Fibroblast of skin of left quadriceps (primary cell): ENCODE measurements around the gene SAMD11.
A peak's percentile ranks its signal among the peaks of the same experiment; 100 is the strongest.
"Not testable (repeated sequence)": the region's sequence is repeated elsewhere in the genome, so short reads cannot be mapped to it uniquely, and the experiment has no call there.

Source experiments
- DNase-seq, 2 experiments: peaks; one replicate each; pipeline ENCODE4 v3.0.0-alpha.2; 2013; ENCODE audit warnings: low read depth in 2 of 2

Gene SAMD11

DNA sequence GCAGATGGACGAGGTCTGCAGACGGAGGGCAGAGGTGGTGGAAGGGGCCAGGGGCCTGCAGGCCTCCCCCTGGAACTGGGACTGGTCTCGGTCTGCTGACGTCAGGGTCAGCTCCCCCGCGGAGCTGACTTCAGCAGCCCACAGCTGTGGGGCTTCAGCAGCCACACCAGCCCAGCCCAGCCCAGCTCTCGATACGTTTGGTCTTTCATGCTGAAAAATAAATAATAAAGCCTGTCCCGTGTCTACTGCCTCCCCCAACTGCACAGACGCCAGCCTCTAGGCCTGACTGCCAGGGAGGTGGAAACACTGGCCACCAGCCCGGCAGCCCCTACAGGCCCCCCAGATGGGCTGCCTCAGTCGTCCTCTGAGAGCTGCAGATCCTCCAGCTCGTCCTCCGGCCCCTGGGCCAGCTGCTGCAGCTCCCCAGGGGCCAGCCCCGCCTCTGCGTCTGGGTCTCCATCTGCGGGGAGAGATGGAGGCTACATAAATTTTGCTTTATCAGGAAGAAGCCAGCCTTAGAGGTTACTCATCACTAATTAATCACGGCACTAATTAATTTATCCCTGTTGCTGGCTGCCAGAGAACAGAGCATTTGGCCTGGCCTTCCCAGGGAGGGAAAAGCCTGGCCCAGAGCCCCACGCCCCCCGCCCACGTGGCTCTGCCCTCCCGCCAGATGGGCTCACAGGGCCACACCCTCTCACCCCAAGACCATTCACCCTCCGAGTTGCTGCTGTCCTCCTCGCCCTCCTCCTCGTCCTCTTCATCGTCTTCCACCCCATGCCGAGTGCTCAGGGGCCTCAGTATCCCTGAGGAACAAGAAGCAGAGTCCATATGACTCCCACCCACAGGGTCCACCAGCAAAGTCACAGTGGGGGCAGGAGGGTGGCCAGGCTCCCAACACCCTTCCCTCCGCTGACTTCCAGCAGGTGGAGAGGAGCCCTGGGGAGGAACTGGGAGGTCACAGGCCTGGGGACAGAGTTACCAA, 20.9 kb downstream of the SAMD11 start:
- peak in 1 of 2 experiments; percentile 39 for DNase-seq

DNA sequence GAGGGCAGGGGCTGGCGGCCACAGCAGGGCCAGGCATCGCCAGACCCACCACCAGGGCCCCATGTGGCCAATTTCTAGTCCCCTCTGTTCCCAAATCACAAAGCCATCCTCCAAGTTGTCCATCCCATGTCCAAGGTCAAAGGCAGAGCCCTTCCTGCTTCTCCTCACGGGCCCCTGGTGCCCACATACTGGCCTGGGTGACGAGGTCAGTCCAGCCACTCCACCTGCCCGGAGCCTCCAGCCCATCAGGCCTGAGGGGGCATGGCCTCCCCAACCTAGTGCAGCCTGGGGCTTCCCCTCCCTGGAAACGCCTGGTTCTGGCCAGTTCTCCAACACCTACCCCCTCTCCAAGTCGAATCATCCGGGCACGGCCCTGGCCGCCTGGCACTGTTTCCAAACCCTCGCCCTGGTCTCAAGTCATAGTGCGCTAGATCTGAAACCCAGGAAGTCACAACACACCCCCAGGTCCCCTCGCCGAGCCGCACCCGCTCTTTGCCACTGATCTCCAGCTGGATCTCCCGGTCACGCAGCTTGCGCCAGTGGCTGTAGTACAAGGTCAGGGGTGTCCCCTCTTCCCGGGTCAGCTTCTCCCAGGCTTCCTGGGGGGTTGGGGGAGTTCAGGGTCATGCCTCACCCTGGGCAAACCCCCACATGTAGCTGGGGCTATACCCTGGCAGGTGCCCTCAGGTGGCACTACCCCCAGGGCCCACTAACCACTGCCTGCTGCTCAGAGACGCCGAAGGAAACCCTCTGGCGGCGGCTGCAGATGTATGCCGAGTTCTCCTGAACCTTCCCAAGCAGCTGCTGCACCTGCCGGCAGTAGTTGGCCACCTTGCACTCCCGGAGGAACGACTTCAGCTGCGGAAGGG, 22.2 kb downstream of the SAMD11 start:
- no peak for DNase-seq

DNA sequence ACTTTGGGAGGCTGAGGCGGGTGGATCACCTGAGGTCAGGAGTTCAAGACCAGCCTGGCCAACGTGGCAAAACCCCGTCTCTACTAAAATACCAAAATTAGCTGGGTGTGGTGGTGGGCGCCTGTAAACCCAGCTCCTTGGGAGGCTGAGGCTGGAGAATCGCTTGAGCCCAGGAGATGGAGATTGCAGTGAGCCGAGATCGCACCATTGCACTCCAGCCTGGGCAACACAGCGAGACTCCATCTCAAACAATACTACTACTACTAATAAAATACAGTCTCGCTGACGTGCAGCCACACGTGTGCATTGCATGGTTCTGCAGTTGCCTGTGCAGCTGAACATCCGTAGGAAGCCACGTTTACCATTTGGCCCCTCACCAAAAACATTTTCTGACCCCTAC, 23.1 kb downstream of the SAMD11 start:
- not testable (repeated sequence) for DNase-seq

DNA sequence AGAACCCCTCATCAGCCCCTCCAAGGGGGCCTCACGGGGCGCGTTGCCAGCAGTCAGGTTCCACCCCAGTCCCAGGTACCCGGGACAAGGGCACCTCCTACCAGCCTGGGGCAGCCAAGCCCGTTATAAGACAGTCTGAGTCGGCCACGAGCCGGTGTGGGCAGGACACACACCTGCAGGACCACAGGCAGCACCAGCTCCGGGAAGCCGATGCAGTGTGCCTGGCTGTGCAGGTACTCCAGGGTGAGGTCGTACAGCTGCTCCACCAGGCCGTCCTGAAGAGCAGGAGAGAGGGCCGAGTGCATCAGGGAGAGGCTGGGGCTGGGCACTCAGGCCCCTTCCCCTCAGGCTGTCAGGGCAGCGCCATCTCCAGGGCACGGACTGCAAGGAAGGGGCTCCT, 24.2 kb downstream of the SAMD11 start:
- no peak for DNase-seq

DNA sequence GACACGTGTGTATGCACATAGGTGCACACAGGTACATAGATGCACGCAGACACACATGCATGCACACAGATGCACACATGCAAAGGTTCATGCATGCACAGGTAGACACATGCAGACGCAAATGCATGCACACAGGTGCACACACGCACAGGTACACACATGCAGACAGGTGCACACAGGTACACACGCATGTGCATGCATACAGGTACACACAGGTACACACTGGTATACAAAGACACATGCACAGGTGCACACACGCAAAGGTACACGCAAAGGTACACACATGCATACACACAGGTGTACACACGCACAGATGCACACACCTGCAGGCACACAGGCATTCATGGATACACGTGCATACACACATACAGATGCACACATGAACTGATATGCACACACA, 26.5 kb downstream of the SAMD11 start:
- DNase-seq = no peak

DNA sequence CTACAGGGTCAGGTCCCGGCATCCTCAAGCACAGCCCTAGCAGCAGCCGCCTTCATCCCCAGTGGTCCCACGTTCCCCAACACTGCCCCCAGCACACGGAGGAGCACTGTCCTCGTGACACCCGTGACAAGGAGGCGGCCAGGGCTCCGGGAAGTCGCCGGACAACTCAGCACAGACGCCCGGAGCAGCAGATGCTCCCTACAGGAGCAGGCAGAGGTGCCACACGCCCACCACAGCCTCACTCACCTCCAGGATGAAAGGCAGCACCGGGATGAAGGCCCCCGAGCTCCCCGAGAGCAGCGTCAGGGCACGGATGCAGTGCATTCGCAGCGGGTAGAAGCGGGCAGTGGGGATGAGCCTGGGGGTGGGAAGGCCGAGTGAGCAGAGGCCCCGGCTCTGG, 27.2 kb downstream of the SAMD11 start:
- DNase-seq = no peak

DNA sequence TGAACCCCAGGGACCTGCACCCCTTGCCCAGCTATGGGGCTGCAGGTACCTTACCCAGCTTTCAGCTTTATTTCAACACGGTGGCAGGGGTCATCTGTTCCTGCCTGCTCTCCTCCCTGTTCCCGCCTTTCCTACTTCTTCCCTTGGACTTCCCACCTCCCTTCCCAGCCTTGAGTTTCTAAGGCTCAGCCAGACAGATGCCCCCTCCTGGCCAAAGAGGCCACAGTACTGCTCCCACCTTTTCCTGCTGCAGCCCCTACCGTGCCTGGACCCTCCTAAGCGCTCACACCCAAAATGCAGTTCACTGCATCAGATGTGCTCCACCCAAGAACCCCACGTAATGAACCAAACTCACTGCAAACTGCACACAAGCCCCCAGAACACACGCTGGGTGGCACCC, 27.6 kb downstream of the SAMD11 start:
- DNase-seq = no peak

DNA sequence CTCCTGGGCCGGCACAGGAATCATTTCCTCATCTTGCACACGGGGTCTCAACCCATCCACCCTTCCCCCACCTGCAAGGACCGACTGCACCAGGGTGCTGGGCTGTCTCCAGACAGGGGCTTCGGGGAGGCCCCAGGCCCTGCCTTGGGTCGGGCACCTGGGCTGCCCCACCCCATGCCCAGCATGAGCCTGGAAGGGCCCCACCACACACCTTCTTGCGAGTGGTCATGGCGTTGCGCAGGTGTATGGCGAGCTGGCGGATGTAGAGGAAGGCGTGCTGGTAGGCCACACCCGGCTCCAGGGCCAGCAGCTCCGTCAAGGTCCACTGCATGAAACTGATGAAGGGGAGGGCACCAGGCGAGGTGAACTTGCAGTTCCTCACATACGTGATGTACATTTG, 28.5 kb downstream of the SAMD11 start:
- no peak for DNase-seq

DNA sequence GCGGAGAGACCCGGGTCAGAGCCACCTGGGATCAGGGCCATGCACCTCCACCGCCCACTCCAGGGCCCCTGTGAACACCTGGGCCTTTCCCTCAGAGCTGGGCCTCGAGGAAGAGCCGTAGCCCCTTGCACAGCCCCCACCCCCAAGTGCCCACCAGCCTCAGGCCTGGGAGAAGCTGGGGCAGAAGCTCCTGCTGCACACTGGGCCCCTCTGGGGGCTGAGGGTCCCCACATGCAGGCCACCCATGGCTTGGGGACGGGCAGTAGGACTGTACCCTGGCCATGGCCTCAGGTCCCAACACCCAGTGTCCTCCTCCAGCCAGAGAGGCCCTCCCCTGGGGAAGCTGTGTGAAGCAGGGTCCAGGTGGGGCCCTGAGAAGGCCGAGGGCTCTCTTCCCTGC, 28.9 kb downstream of the SAMD11 start:
- DNase-seq = no peak

DNA sequence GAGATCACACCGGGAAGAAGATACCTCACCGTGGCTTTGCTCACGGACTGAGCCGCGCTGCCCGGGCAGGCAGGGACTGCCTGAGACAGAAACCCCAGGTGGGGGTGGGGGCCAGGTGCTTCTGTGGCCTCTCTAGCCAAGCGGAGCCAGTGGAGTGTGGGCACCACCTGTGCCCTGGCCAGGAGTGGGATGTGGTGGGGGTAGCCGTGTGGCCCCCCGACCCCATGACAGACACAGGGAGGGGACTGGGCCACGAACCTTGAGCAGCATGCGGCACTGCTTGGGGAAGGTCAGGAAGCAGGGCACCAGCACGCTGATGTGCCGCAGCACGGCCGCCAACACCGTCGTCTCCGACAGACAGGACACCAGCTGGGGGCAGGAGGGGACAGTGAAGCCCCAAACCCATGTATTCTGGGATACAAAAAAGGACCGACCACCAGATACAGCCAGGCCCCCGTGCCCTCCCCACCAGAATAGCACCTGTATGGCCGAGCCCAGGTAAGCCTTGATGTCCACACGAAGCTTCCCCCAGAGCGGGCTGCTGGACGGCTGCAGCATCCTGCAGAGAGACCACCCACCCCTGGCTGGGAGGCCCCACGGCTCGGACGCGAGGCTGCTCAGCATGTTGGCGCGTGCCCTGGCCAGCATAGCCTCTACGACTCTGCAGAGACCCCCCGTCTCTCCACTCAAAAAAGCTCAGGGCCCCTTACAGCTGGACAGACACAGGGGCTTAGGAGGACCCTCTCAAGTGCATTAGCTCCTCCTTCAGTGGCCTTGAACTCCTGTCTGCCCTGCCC, 30.0 kb downstream of the SAMD11 start:
- no peak for DNase-seq

DNA sequence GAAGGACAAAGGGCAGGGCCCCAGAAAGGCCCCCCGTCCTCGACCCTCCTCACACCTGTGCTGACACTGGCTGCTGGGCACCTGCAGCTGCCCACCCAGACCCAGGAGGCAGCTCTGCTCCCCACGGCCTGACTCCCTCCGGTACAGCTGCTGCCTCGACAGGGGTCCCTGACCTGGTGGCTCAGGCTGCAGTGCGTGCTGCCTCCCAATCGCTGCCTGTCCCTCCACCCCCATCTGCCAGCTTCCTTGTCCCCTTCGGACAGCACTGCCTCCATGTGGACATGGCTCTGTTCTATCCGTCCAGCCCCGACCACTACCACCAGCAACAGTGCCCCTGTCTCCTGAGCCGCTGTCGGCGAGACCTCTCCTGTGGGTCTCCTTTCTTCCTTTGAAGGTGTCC, 31.2 kb downstream of the SAMD11 start:
- DNase-seq = no peak

DNA sequence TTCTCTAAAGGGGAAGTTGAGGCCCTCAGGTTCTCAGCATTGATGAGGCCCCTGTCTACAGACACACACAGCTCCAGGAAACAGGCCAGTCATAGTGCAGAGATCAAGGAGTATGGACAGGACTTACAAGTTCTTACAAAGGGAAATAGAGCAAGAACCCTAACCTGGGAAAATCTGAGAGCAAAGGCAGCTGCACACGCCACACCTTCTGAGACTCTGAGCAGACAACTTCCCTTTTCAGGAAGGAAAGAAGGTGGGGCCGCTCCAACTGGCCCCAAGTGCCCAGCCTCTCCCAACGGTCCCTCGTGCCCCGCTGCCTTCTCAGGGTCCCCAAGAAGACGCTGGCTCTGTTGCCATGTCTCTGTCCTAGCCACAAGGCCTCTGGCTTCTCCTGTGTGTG, 31.8 kb downstream of the SAMD11 start:
- no peak for DNase-seq

DNA sequence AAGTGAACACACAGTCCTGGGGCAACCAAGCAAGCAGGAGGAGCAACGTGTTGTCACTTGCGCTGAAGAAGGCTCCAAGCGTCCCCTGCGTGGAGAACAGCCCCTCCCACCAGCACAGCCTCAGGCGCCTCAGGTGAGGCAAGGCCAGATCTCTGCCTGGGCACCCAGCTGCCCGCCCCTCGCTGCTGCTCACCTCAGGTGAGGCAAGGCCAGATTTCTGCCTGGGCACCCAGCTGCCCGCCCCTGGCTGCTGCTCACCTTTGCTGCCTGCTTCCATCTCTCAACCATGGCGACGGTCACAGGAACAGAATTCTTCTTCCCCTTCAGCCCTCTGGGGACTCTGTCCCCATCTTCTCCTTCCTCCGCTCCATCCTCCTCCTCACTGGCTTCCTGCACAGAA, 32.9 kb downstream of the SAMD11 start:
- DNase-seq = no peak

DNA sequence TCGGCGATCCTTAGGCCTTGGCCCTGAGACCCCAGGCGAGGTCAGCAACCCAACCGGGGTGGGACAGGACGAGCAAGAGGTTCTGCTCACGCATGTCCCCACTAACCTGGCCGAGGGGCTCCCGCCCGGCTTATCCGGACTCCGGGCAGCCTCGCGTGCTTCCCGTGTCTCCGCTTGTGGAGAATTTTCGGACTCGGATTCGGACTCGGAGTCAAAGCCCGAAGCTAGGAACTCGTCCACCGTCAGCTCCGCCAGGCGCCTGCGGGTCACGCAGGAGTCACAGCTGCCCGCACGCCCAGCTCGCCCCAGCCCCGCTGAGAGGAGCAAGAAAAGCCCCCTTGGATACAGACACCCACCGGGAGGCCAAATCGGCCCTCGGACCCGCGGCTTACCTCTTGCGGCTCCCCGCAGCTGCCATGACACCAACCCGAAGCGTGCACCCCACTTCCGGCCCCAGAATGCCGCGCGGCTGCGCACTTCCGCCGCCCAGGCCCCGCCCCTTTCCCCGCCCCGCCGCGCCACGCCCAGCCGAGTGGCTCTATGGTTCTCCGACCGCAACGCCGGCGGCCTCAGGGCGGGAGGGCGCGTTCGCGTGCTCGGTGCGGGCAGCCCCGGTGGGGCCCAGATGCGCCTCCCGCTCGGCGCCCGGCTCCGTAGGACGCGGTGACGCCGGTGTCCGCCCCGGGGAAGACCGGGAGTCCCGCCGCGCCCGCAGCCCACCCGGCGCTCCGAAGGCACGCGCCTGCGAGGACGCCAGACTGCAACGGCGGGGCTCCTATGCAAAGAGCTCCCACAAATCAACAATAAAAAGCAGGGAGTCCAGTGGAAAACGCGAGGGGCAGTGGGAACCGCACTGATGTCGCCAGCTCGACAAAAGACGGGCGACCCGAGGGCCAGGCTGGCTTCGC, 35.4 kb downstream of the SAMD11 start, which contains the start of gene NOC2L:
Gene NOC2L (minus strand): TSS at position 434 of the 908 bp plus-strand sequence. CDS start 16 bp downstream, at position 418.
- peak; percentile 70 to 73 for DNase-seq

DNA sequence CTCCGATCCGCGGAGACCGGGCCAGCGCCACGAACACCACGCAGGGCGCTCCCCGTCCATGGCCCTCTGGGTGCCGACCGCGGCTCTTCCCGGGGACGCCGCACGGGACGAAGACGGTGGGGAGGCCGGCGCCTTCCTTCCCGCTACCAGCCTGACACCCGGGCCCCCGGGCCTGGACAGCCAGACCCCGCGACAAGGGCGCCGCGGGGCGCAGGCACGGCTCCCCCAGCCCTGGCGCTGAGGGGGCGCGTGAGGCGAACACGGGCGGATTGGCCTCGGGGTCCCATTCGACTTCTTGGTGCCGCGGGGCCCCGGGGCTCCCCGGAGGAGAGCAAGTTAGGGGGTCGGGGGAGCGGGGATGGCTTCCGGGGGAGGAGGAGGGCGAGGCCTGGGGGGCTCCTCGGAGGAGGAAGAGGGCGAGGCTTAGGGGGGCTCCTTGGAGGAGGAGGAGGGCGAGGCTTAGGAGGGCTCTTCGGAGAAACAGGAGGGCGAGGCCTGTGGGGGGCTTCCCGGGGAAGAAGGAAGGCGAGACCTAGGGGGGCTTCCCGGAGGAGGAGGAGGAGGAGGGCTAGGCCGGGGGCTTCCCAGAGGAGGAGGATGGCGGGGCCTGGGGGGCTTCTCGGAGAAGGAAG, 36.1 kb downstream of the SAMD11 start:
- no peak for DNase-seq

DNA sequence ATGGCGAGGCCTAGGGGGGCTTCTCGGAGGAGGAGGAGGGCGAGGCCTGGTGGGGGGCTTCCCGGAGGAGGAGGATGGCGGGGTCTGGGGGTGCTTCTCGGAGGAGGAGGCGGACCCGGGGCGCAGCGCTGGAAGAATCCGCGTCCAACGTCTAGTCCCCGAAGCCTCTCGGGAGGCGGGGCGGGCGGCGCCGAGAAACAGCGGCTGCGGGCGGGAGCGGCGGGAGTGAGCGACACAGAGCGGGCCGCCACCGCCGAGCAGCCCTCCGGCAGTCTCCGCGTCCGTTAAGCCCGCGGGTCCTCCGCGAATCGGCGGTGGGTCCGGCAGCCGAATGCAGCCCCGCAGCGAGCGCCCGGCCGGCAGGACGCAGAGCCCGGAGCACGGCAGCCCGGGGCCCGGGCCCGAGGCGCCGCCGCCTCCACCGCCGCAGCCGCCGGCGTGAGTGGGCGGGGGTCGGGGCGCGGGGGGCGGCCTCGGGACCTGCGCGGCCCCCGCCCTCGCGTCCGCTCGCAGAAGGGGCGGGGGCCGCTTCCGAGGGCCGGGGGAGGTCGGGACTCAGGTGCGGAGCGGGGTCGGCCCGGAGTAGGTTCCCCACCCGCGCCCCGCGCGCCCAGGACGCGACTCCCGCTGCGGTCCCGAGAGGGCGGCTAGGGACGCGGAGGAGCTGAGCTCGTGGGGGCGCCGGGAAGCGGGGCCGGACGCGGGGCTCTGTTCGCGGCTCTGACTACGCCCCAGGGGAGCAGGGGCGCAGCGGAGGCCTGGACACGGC, 36.8 kb downstream of the SAMD11 start, which contains the start of gene KLHL17:
Gene KLHL17 (plus strand): TSS at position 222 of the 769 bp plus-strand sequence. CDS start 110 bp downstream, at position 332.
- no peak for DNase-seq

DNA sequence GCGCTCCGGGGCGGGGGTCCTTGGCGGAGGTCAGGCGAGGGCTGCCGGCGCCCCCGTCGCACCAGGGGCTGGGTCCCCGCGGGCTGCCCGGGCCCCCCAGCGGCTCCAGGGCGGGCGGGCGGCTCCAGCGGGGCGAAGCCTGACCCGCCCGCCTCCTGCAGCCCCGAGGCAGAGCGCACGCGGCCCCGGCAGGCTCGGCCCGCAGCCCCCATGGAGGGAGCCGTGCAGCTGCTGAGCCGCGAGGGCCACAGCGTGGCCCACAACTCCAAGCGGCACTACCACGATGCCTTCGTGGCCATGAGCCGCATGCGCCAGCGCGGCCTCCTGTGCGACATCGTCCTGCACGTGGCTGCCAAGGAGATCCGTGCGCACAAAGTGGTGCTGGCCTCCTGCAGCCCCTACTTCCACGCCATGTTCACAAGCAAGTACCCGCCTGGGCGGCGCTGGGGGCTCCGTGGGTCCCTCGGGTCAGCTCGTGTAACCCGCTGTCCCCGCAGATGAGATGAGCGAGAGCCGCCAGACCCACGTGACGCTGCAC, 37.5 kb downstream of the SAMD11 start:
- no peak for DNase-seq

DNA sequence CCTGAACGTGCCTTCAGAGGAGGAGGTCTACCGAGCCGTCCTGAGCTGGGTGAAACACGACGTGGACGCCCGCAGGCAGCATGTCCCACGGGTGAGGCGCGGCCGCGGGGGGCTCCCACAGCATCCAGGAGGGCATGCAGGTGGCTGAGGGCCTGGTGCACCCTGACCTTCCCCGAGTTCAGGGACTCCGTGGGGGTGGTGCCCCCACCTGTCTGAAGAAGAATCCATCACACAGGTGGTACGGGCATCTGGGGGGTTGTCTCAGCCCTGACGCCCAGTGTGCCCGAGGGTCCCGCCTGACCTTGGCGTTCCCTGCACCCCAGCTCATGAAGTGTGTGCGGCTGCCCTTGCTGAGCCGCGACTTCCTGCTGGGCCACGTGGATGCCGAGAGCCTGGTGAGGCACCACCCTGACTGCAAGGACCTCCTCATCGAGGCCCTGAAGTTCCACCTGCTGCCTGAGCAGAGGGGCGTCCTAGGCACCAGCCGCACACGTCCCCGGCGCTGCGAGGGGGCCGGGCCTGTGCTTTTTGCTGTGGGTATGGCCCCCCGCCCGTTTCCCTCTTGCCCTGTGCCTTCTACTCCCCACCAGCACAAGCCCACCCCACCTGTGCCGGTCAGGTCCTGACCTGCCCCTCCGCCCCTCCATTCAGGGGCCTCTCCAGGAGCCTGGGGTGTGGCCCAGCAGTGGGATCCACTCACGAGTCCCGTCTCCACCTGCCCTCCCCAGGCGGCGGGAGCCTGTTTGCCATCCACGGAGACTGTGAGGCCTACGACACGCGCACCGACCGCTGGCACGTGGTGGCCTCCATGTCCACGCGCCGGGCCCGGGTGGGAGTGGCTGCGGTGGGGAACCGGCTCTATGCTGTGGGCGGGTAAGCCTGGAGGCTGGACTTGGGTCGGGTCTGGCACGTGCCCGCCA, 38.9 kb downstream of the SAMD11 start:
- no peak for DNase-seq
